Measurements from ENCODE around the gene ATG4B. TPM values are rescaled to one million over a fixed set of nuclear protein-coding genes. Genes with fewer than 3 reads are reported as not detected.

Gene ATG4B
- total RNA-seq = 55.7 and 68.6 TPM in 2 replicates

DNA sequence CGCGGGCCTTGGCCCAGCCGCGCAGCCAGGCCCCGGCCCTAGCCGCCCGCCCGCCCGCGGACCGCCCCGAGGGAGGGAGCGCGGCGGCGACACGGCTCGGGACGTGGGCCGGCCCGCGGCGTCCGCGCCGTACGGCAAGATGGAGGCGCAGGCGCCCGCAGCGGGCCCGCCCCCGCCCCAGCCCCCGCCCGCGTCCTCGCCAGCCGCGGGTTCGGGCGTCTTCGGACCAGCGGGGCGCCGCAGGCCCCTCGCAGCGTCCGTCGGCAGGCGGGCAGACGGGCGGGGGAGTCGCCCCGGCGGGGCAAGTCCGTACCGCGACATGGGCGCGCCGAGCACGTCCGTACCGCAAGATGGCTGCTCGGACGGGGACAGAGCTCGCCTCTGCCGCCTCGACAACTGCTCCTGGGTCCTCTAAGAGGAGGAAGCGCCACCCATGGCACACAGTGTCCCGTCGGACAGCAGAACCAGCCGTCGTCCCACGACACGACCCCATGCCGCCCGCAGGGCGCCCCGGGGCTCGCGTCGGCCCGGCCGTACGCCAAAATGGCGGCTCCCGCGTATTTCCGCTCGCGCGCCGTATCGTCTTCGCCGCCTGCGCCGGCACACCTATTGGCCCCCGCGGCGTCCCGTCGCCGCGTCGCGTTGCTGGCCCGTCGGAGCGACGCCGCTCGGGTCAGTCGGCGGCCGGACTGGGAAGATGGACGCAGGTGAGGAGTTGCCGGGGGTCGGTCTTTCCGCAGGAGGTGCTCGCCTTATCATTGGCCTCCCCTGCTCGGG, at the start of gene ATG4B, which contains the start of gene THAP4:
Gene ATG4B, plus strand, starts transcription at position 676 of the 777 bp plus-strand sequence. Its CDS starts 22 bp downstream, at position 698.
Gene THAP4, minus strand, starts transcription at position 141 of the 777 bp plus-strand sequence. CDS start 141 bp downstream, outside the sequence.

GRCh38 chr2:241686650-241687425, 49.3 kb downstream of the ATG4B start, which contains the start of gene DTYMK:
Gene DTYMK (minus strand): TSS chr2:241686815. CDS start chr2:241686783, 32 bp downstream.

DNA sequence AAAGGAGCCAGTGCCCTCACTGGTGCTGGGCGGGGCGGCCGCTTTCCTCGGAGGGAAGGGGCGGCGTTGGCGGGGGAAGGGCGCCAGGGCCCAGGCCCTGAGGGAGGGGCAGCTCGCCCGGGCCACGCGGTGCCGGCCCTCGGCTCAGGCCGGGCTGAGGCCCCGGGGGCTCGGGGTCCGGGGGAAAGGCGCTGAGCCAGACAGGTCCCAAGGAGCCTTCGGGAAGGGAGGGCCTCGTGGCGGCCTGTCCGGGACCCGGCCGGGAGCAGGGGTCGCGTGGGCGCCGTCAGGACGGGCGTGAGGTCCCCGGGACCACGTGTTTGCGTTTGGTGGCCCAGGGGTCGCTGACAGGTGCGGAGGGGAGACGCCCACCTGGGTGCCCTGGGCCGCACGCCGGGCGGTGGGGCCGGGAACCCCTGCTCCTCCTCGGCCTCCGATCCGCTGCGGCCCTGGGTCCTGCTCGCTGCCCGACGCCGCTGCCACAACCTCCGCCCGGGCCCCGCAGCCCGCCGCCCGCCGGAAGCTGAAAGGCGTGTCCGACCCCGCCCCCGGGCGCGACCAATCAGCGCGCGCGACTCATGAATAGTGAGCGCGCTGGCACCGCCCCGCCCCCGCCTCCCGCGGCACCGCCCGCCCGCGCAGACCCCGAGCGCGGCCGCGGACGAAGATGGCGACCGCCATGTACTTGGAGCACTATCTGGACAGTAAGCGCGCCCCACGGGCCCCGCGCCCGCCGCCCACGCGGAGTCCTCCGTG, 64.1 kb downstream of the ATG4B start, which contains the start of gene ING5:
Gene ING5, plus strand, starts transcription at position 641 of the 756 bp plus-strand sequence. Its CDS starts 27 bp downstream, at position 668.

Other genes starting within 250 kb of the ATG4B start
- 212 and 304 TPM in 2 replicates for gene STK25, start 129.1 kb upstream of the ATG4B start, total RNA-seq
- gene BOK, start 78.9 kb upstream of the ATG4B start, total RNA-seq = 23.8 and 48.5 TPM in 2 replicates
- 33.7 and 34.5 TPM in 2 replicates for gene THAP4, start 535 bp upstream of the ATG4B start, total RNA-seq
- 17.9 and 19.9 TPM in 2 replicates for gene DTYMK, start 49.1 kb downstream of the ATG4B start, total RNA-seq
- 18.4 and 19.2 TPM in 2 replicates for gene ING5, start 64.3 kb downstream of the ATG4B start, total RNA-seq
- 10.3 and 10.8 TPM in 2 replicates for gene D2HGDH, start 96.9 kb downstream of the ATG4B start, total RNA-seq
- not detected in 2 replicates for gene GAL3ST2, start 139.1 kb downstream of the ATG4B start, total RNA-seq
- under 0.01 TPM in 1 of 2 replicates, not detected in the other for gene NEU4, start 171.5 kb downstream of the ATG4B start, total RNA-seq
- under 0.01 TPM in 1 of 2 replicates, not detected in the other for gene PDCD1, start 221.2 kb downstream of the ATG4B start, total RNA-seq
- not detected in 2 replicates for gene RTP5, start 232.0 kb downstream of the ATG4B start, total RNA-seq